NB4 (cell line): ENCODE data around the gene KCNK4.

ENCODE experiments used
- CTCF ChIP-seq: IDR thresholded peaks from one replicate; pipeline ENCODE4 v1.5.1; 2012; ENCODE audit warnings: low read depth, low read length
- MYC ChIP-seq: IDR thresholded peaks from 2 replicates; pipeline ENCODE4 v1.6.1; 2011; ENCODE audit warnings: low read depth, low read length
- POLR2A ChIP-seq: IDR thresholded peaks from 2 replicates; pipeline ENCODE4 v1.6.1; 2011; ENCODE audit warnings: mild to moderate bottlenecking; ENCODE audit not compliant: insufficient read length; ENCODE audit errors: extremely low read depth

- TF ChIP-seq CTCF (no peak), POLR2A (no peak), MYC (no peak)
These were observed 25.6 kb upstream of the KCNK4 start for GRCh38 chr11:64265176-64266160.
